Natural killer cell (primary cell): ENCODE results near the gene RILPL1. TPM values are rescaled to one million over a fixed set of nuclear protein-coding genes. Genes with fewer than 3 reads are reported as not detected.
A peak's percentile ranks its signal among the peaks of the same experiment; 100 is the strongest.
"Not testable (repeated sequence)": the region's sequence is repeated elsewhere in the genome, so short reads cannot be mapped to it uniquely, and the experiment has no call there.

Experiments used
- ATAC-seq, 3 donors: fragments of 150-1000 bp in 2 of 3; fragments of 200-7000 bp in 1 of 3; cut with Tn5 transposase; 1 replicate in 1 of 3; 2 replicates in 2 of 3; pipeline ENCODE4 v1.10.0; 2021; ENCODE audit warnings: mild to moderate bottlenecking in 2 of 3, moderate library complexity in 2 of 3
- DNase-seq, 2 donors: peaks; one replicate each; pipeline versions ENCODE4 v3.0.0 to v3.0.0-alpha.2; 2013 to 2021; ENCODE audit warnings: mixed read lengths in 1 of 2
- H3K27ac ChIP-seq: one replicate; pipeline ENCODE4 v1.5.1; 2013; ENCODE audit warnings: mild to moderate bottlenecking, low read length
- H3K27me3 ChIP-seq: one replicate; pipeline ENCODE4 v1.6.1; 2013; ENCODE audit warnings: low read length; ENCODE audit not compliant: control insufficient read depth, insufficient read depth
- H3K36me3 ChIP-seq: one replicate; pipeline ENCODE4 v1.6.1; 2013; ENCODE audit warnings: low read length; ENCODE audit not compliant: control insufficient read depth, insufficient read depth
- H3K4me1 ChIP-seq: one replicate; pipeline ENCODE4 v1.6.1; 2013; ENCODE audit warnings: low read length; ENCODE audit not compliant: control insufficient read depth, insufficient read depth
- H3K4me3 ChIP-seq: one replicate; pipeline ENCODE4 v1.5.1; 2013; ENCODE audit warnings: low read length
- H3K9me3 ChIP-seq: one replicate; pipeline ENCODE4 v1.6.1; 2013; ENCODE audit warnings: low read length; ENCODE audit not compliant: control insufficient read depth, insufficient read depth
- H3K27ac Mint-ChIP-seq, 2 donors: one replicate each; pipeline ENCODE4 v1.8.0; 2022; ENCODE audit warnings: mild to moderate bottlenecking in 2 of 2, mixed read lengths in 2 of 2, moderate library complexity in 1 of 2
- H3K27me3 Mint-ChIP-seq, 2 donors: one replicate each; pipeline ENCODE4 v1.8.0; 2022; ENCODE audit warnings: low read depth in 2 of 2, mixed read lengths in 2 of 2
- H3K36me3 Mint-ChIP-seq: one replicate; pipeline ENCODE4 v1.8.0; 2022; ENCODE audit warnings: mixed read lengths
- H3K4me1 Mint-ChIP-seq, 2 donors: one replicate each; pipeline ENCODE4 v1.8.0; 2022; ENCODE audit warnings: mixed read lengths in 2 of 2
- H3K4me3 Mint-ChIP-seq: one replicate; pipeline ENCODE4 v1.8.0; 2022; ENCODE audit warnings: mild to moderate bottlenecking, moderate library complexity, mixed read lengths
- H3K9me3 Mint-ChIP-seq, 2 donors: one replicate each; pipeline ENCODE4 v1.8.0; 2022; ENCODE audit warnings: mixed read lengths in 2 of 2
- CTCF ChIP-seq: fragments of 200-600 bp; IDR thresholded peaks from one replicate; pipeline ENCODE4 v1.8.0; 2022; ENCODE audit warnings: antibody characterized with exemption
- WGBS: methylation state at CpG from one replicate; pipeline ENCODE4 v1.1.7; 2013; ENCODE audit warnings: missing lambda C conversion rate; ENCODE audit not compliant: insufficient coverage; 5-methylcytosine and 5-hydroxymethylcytosine counted together
- intact Hi-C: fragments of 100-400 bp; cut with micrococcal nuclease; formaldehyde crosslinking; loops from one replicate; pipeline ENCODE4 v1.14.2; 2022
- total RNA-seq, 4 donors: library from RNA; stranded (reverse); fragments of 120-200 nt in 1 of 4; gene quantifications; one replicate each; pipeline versions ENCODE4 v1.2.3 to v1.2.4, GENCODE V29; 2013 to 2022

The RILPL1 gene
- total RNA-seq, 3 donors from 2014 or later (not counting 1 experiment from before 2014, with no cell fraction given) = 1.3 to 2.7 (median 1.5) TPM

- no peaks in the 10 kb centered on the region for H3K36me3 ChIP-seq
- H3K4me3 ChIP-seq = no peak overlapping the region
- no peaks in the 10 kb centered on the region for H3K36me3 Mint-ChIP-seq
- peaks cover 9% of the 10 kb centered on the region for H3K4me1 ChIP-seq
- no peaks in the 10 kb centered on the region for H3K27me3 Mint-ChIP-seq
- H3K27me3 ChIP-seq = no peaks in the 10 kb centered on the region
- intact Hi-C loops = no loop called here
- no peak overlapping the region for H3K27ac ChIP-seq
- no peak for TF ChIP-seq CTCF
- peaks cover 14 to 15% of the 10 kb centered on the region in 2 donors for H3K4me1 Mint-ChIP-seq
- WGBS = 25% methylated on average over 18 of the region's 18 CpGs
- H3K27ac Mint-ChIP-seq = no peak overlapping the region
- no peak overlapping the region for H3K4me3 Mint-ChIP-seq
- peak in 1 of 2 donors; percentile 34 for DNase-seq
- peak in 2 of 3 donors; percentile 28 to 44 for ATAC-seq
- H3K9me3 ChIP-seq = no peaks in the 10 kb centered on the region
- H3K9me3 Mint-ChIP-seq = no peaks in the 10 kb centered on the region
Observed at GRCh38 chr12:123483602-123484248, 49.8 kb downstream of the RILPL1 start.

- intact Hi-C loops = no loop called here
Observed at GRCh38 chr12:123482876-123483275, 50.6 kb downstream of the RILPL1 start.

GRCh38 chr12:123481251-123481650 lies 52.3 kb downstream of the RILPL1 start:
- intact Hi-C loops, H3K27me3 ChIP-seq, H3K27ac Mint-ChIP-seq, H3K4me3 ChIP-seq, H3K4me3 Mint-ChIP-seq, H3K36me3 Mint-ChIP-seq, H3K9me3 ChIP-seq, H3K27ac ChIP-seq, H3K9me3 Mint-ChIP-seq, DNase-seq, H3K36me3 ChIP-seq, H3K4me1 ChIP-seq, ATAC-seq, H3K27me3 Mint-ChIP-seq: not testable (repeated sequence)
- 97% methylated on average over 5 of the region's 5 CpGs for WGBS
- peaks cover 15 to 19% of the 10 kb centered on the region in 2 donors for H3K4me1 Mint-ChIP-seq

More at GRCh38 chr12:123482876-123483275, 50.6 kb downstream of the RILPL1 start:
- WGBS = 98% methylated on average over 4 of the region's 6 CpGs
- no peak for TF ChIP-seq CTCF
- H3K36me3 Mint-ChIP-seq = no peaks in the 10 kb centered on the region
- no peak overlapping the region for H3K4me3 ChIP-seq
- no peak overlapping the region for H3K4me3 Mint-ChIP-seq
- H3K27ac ChIP-seq = no peak overlapping the region
- H3K4me1 ChIP-seq = peaks cover 9% of the 10 kb centered on the region
- no peaks in the 10 kb centered on the region for H3K9me3 Mint-ChIP-seq
- ATAC-seq (no peak), DNase-seq (no peak)
- H3K4me1 Mint-ChIP-seq = peaks cover 14 to 15% of the 10 kb centered on the region in 2 donors
- no peaks in the 10 kb centered on the region for H3K27me3 ChIP-seq
- no peaks in the 10 kb centered on the region for H3K36me3 ChIP-seq
- no peaks in the 10 kb centered on the region for H3K27me3 Mint-ChIP-seq
- H3K27ac Mint-ChIP-seq = no peak overlapping the region
- H3K9me3 ChIP-seq = no peaks in the 10 kb centered on the region

GRCh38 chr12:123479442-123480180 lies 53.9 kb downstream of the RILPL1 start:
- Histone ChIP-seq H3K9me3 (no peaks in the 10 kb centered on the region), H3K4me1 (peaks cover 9% of the 10 kb centered on the region), H3K27me3 (no peaks in the 10 kb centered on the region), H3K27ac (no peak overlapping the region), H3K36me3 (no peaks in the 10 kb centered on the region), H3K4me3 (no peak overlapping the region)
- WGBS = 87% methylated on average over 14 of the region's 14 CpGs
- TF ChIP-seq CTCF = no peak
- no peak overlapping the region for H3K4me3 Mint-ChIP-seq
- peaks cover 11 to 15% of the 10 kb centered on the region in 2 donors for H3K4me1 Mint-ChIP-seq
- ATAC-seq = no peak
- no peaks in the 10 kb centered on the region for H3K9me3 Mint-ChIP-seq
- no peaks in the 10 kb centered on the region for H3K36me3 Mint-ChIP-seq
- no peak overlapping the region for H3K27ac Mint-ChIP-seq
- DNase-seq = no peak
- intact Hi-C loops = no loop called here
- H3K27me3 Mint-ChIP-seq = no peaks in the 10 kb centered on the region
